ENCODE measurements around the gene LMF2. TPM values are rescaled to one million over a fixed set of nuclear protein-coding genes. Genes with fewer than 3 reads are reported as not detected.

The LMF2 gene
- total RNA-seq, 6 experiments from 2014 or later = 110 to 133 (median 118) TPM

DNA sequence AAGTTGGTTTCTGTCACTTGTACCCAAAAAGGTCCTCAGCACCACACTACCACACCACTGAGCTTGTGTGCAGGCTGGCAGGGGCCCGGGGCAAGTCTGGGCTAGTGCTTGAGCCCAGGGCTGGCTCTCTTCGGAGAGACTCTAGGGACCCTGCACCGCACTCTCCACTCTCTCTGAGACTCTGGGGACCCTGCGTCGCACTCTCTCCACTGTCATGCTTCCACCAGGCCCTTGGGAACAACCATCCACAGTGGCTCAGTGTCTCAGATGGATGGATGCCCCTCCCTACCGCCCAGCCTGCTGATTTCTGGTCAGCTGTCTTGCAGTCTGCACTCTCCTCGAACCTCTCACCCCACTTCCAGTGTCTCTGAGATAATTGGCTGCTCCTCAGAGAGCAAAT is 30.6 kb downstream of the LMF2 start:
- Mint-ChIP-seq H3K9me3 (no peaks in the 10 kb centered on the region), H3K4me1 (ENCODE audit: low read depth) (peaks cover 26% of the 10 kb centered on the region), H3K4me3 (no peak overlapping the region; the same call in 1 of the 2 replicates), H3K27me3 (ENCODE audit: insufficient read depth) (peaks cover 11% of the 10 kb centered on the region), H3K27ac (no peak overlapping the region), H3K36me3 (ENCODE audit: low read depth) (no peaks in the 10 kb centered on the region)
- TF ChIP-seq, protein P1, sequence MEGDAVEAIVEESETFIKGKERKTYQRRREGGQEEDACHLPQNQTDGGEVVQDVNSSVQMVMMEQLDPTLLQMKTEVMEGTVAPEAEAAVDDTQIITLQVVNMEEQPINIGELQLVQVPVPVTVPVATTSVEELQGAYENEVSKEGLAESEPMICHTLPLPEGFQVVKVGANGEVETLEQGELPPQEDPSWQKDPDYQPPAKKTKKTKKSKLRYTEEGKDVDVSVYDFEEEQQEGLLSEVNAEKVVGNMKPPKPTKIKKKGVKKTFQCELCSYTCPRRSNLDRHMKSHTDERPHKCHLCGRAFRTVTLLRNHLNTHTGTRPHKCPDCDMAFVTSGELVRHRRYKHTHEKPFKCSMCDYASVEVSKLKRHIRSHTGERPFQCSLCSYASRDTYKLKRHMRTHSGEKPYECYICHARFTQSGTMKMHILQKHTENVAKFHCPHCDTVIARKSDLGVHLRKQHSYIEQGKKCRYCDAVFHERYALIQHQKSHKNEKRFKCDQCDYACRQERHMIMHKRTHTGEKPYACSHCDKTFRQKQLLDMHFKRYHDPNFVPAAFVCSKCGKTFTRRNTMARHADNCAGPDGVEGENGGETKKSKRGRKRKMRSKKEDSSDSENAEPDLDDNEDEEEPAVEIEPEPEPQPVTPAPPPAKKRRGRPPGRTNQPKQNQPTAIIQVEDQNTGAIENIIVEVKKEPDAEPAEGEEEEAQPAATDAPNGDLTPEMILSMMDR (IDR thresholded peaks at IDR 0.05) = no peak
- no peak for DNase-seq

DNA sequence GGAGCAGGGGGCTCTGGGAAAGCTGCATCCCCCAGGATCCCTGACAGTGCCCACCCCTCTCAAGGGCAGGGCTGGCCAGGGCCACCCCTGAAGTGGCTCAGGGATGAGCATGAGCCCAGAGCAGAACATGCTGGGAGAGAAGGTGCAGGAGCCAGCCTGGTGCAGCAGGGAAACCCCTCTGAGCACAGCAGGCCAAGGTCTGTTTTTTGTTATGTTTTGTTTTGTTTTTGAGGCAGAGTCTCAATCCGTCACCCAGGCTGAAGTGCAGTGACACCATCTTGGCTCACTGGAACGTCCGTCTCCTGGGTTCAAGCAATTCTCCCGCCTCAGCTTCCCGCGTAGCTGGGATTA is 31.9 kb downstream of the LMF2 start:
- Mint-ChIP-seq H3K27ac (no peak overlapping the region), H3K4me1 (ENCODE audit: low read depth) (peaks cover 31% of the 10 kb centered on the region), H3K27me3 (ENCODE audit: insufficient read depth) (peaks cover 10% of the 10 kb centered on the region), H3K36me3 (ENCODE audit: low read depth) (no peaks in the 10 kb centered on the region), H3K4me3 (peak overlapping the region; percentile 64), H3K9me3 (no peaks in the 10 kb centered on the region)
- TF ChIP-seq, protein P1 (IDR thresholded peaks at IDR 0.05) = no peak
- no peak for DNase-seq

GRCh38 chr22:50474710-50475651 is 32.5 kb downstream of the LMF2 start, which contains the start of gene SBF1:
Gene SBF1, minus strand, starts transcription at chr22:50475035. Its CDS starts 195 bp downstream, at chr22:50474840.
- TF ChIP-seq, protein P1 (IDR thresholded peaks at IDR 0.05) = no peak
- Mint-ChIP-seq H3K27me3 (ENCODE audit: insufficient read depth) (peaks cover 6% of the 10 kb centered on the region), H3K4me1 (ENCODE audit: low read depth) (peaks cover 38% of the 10 kb centered on the region), H3K27ac (peak within 1 kb of the TSS; percentile 73), H3K9me3 (no peaks in the 10 kb centered on the region), H3K36me3 (ENCODE audit: low read depth) (no peaks in the 10 kb centered on the region), H3K4me3 (peak within 1 kb of the TSS; percentile 90)
- peak; percentile 78 for DNase-seq

GRCh38 chr22:50473855-50474671 is 33.4 kb downstream of the LMF2 start:
- peak overlapping the region; percentile 90 for H3K4me3 Mint-ChIP-seq

DNA sequence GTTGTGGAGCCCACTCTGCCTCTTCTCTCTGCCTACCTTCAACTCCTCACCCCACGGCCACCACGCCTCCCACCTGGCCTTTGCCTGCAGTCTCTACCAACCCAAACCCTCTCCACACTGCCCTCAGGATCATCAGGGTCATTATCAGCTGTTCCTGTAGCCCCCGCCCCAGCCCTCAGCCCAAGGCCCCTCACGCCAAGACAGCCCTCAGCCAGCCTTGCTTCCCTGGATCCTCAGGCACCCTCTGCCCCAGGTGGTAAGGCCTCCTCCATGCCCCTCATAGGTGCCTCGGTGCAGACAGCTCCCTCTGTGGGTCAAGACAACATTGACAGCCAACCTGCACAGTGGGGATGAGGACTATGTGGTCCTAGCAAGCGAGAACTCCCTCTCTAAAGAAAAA is 34.4 kb downstream of the LMF2 start:
- Mint-ChIP-seq H3K4me3 (peak overlapping the region; percentile 90), H3K9me3 (no peaks in the 10 kb centered on the region), H3K27me3 (ENCODE audit: insufficient read depth) (peaks cover 6% of the 10 kb centered on the region), H3K36me3 (ENCODE audit: low read depth) (no peaks in the 10 kb centered on the region), H3K27ac (peak overlapping the region; percentile 73), H3K4me1 (ENCODE audit: low read depth) (peaks cover 38% of the 10 kb centered on the region)
- TF ChIP-seq, protein P1 (IDR thresholded peaks at IDR 0.05) = peak; percentile 59
- DNase-seq = no peak

More at GRCh38 chr22:50473855-50474671, 33.4 kb downstream of the LMF2 start:
- Mint-ChIP-seq H3K36me3 (ENCODE audit: low read depth) (no peaks in the 10 kb centered on the region), H3K27ac (peak overlapping the region; percentile 73), H3K4me1 (ENCODE audit: low read depth) (peaks cover 38% of the 10 kb centered on the region), H3K27me3 (ENCODE audit: insufficient read depth) (peaks cover 6% of the 10 kb centered on the region), H3K9me3 (no peaks in the 10 kb centered on the region)
- TF ChIP-seq, protein P1 (IDR thresholded peaks at IDR 0.05) = no peak
- DNase-seq = peak; percentile 42

Data from HFFc6 (cell line).